Measurements from ENCODE around the gene FMO3. TPM values are rescaled to one million over a fixed set of nuclear protein-coding genes. Genes with fewer than 3 reads are reported as not detected.

FMO3 gene
- total RNA-seq, 1 donor from 2014 or later = not detected

GRCh38 chr1:171107262-171107940 lies 16.7 kb downstream of the FMO3 start:
- Mint-ChIP-seq H3K4me3 (ENCODE audit: unreplicated experiment) (no peak overlapping the region), H3K9me3 (ENCODE audit: unreplicated experiment) (no peaks in the 10 kb centered on the region), H3K4me1 (ENCODE audit: low read depth, unreplicated experiment) (no peaks in the 10 kb centered on the region), H3K36me3 (ENCODE audit: low read depth, unreplicated experiment) (no peaks in the 10 kb centered on the region), H3K27ac (ENCODE audit: unreplicated experiment) (no peak overlapping the region), H3K27me3 (ENCODE audit: low read depth, unreplicated experiment) (no peaks in the 10 kb centered on the region)
- DNase-seq (ENCODE audit: low read depth) (no peak), FAIRE-seq (no peak)
- H2AFZ ChIP-seq (ENCODE audit: low read depth, low read length) = no peak overlapping the region
- no peak overlapping the region for H3K9ac ChIP-seq (ENCODE audit: low read length)
- H3K27ac ChIP-seq (ENCODE audit: low read depth, low read length) = no peak overlapping the region
- no peak for TF ChIP-seq EZH2 (IDR thresholded peaks at IDR 0.05; ENCODE audit: insufficient read depth, low read length)
- no peak for TF ChIP-seq CTCF (IDR thresholded peaks at IDR 0.05; ENCODE audit: insufficient read depth, low read depth, low read length)
- H3K79me2 ChIP-seq (ENCODE audit: insufficient read depth, low read length) = no peaks in the 10 kb centered on the region
- H3K27me3 ChIP-seq (ENCODE audit: insufficient read depth, low read length) = no peaks in the 10 kb centered on the region
- no peak overlapping the region for H3K4me3 ChIP-seq (ENCODE audit: insufficient read depth, low read depth, low read length)
- H3K4me1 ChIP-seq (ENCODE audit: insufficient read depth, low read length) = no peaks in the 10 kb centered on the region
- no peaks in the 10 kb centered on the region for H4K20me1 ChIP-seq (ENCODE audit: insufficient read depth, low read length)
- no peaks in the 10 kb centered on the region for H3K9me3 ChIP-seq (ENCODE audit: insufficient read depth, low read depth, low read length)
- no peak overlapping the region for H3K4me2 ChIP-seq (ENCODE audit: low read length)
- no peaks in the 10 kb centered on the region for H3K36me3 ChIP-seq (ENCODE audit: insufficient read depth, low read length)

GRCh38 chr1:171107969-171108368 lies 17.3 kb downstream of the FMO3 start:
- Histone ChIP-seq H3K4me3 (ENCODE audit: insufficient read depth, low read depth, low read length) (no peak overlapping the region), H3K27me3 (ENCODE audit: insufficient read depth, low read length) (no peaks in the 10 kb centered on the region), H3K27ac (ENCODE audit: low read depth, low read length) (no peak overlapping the region), H3K36me3 (ENCODE audit: insufficient read depth, low read length) (no peaks in the 10 kb centered on the region), H3K79me2 (ENCODE audit: insufficient read depth, low read length) (no peaks in the 10 kb centered on the region), H3K9me3 (ENCODE audit: insufficient read depth, low read depth, low read length) (no peaks in the 10 kb centered on the region), H2AFZ (ENCODE audit: low read depth, low read length) (no peak overlapping the region), H4K20me1 (ENCODE audit: insufficient read depth, low read length) (no peaks in the 10 kb centered on the region), H3K9ac (ENCODE audit: low read length) (no peak overlapping the region), H3K4me1 (ENCODE audit: insufficient read depth, low read length) (no peaks in the 10 kb centered on the region), H3K4me2 (ENCODE audit: low read length) (no peak overlapping the region)
- H3K27ac Mint-ChIP-seq (ENCODE audit: unreplicated experiment) = no peak overlapping the region
- no peak for TF ChIP-seq EZH2 (IDR thresholded peaks at IDR 0.05; ENCODE audit: insufficient read depth, low read length)
- no peak for TF ChIP-seq CTCF (IDR thresholded peaks at IDR 0.05; ENCODE audit: insufficient read depth, low read depth, low read length)
- no peak for FAIRE-seq
- no peak for DNase-seq (ENCODE audit: low read depth)
- H3K9me3 Mint-ChIP-seq (ENCODE audit: unreplicated experiment) = no peaks in the 10 kb centered on the region
- no peaks in the 10 kb centered on the region for H3K27me3 Mint-ChIP-seq (ENCODE audit: low read depth, unreplicated experiment)
- no peaks in the 10 kb centered on the region for H3K36me3 Mint-ChIP-seq (ENCODE audit: low read depth, unreplicated experiment)
- no peak overlapping the region for H3K4me3 Mint-ChIP-seq (ENCODE audit: unreplicated experiment)
- no peaks in the 10 kb centered on the region for H3K4me1 Mint-ChIP-seq (ENCODE audit: low read depth, unreplicated experiment)

GRCh38 chr1:171109966-171110365 lies 19.3 kb downstream of the FMO3 start:
- H3K9me3 ChIP-seq (ENCODE audit: insufficient read depth, low read depth, low read length) = no peaks in the 10 kb centered on the region
- H3K4me1 ChIP-seq (ENCODE audit: insufficient read depth, low read length) = no peaks in the 10 kb centered on the region
- no peak overlapping the region for H3K4me3 ChIP-seq (ENCODE audit: insufficient read depth, low read depth, low read length)
- no peaks in the 10 kb centered on the region for H4K20me1 ChIP-seq (ENCODE audit: insufficient read depth, low read length)
- FAIRE-seq (no peak), DNase-seq (ENCODE audit: low read depth) (no peak)
- H3K27me3 Mint-ChIP-seq (ENCODE audit: low read depth, unreplicated experiment) = no peaks in the 10 kb centered on the region
- H3K27ac ChIP-seq (ENCODE audit: low read depth, low read length) = no peak overlapping the region
- no peaks in the 10 kb centered on the region for H3K9me3 Mint-ChIP-seq (ENCODE audit: unreplicated experiment)
- H3K4me3 Mint-ChIP-seq (ENCODE audit: unreplicated experiment) = no peak overlapping the region
- H2AFZ ChIP-seq (ENCODE audit: low read depth, low read length) = no peak overlapping the region
- no peak overlapping the region for H3K9ac ChIP-seq (ENCODE audit: low read length)
- no peak overlapping the region for H3K4me2 ChIP-seq (ENCODE audit: low read length)
- H3K36me3 ChIP-seq (ENCODE audit: insufficient read depth, low read length) = no peaks in the 10 kb centered on the region
- no peaks in the 10 kb centered on the region for H3K79me2 ChIP-seq (ENCODE audit: insufficient read depth, low read length)
- H3K27me3 ChIP-seq (ENCODE audit: insufficient read depth, low read length) = no peaks in the 10 kb centered on the region
- no peak overlapping the region for H3K27ac Mint-ChIP-seq (ENCODE audit: unreplicated experiment)
- H3K4me1 Mint-ChIP-seq (ENCODE audit: low read depth, unreplicated experiment) = no peaks in the 10 kb centered on the region
- H3K36me3 Mint-ChIP-seq (ENCODE audit: low read depth, unreplicated experiment) = no peaks in the 10 kb centered on the region
- no peak for TF ChIP-seq CTCF (IDR thresholded peaks at IDR 0.05; ENCODE audit: insufficient read depth, low read depth, low read length)
- TF ChIP-seq EZH2 (IDR thresholded peaks at IDR 0.05; ENCODE audit: insufficient read depth, low read length) = no peak
